ENCODE measurements around the gene NPAS3.

DNA sequence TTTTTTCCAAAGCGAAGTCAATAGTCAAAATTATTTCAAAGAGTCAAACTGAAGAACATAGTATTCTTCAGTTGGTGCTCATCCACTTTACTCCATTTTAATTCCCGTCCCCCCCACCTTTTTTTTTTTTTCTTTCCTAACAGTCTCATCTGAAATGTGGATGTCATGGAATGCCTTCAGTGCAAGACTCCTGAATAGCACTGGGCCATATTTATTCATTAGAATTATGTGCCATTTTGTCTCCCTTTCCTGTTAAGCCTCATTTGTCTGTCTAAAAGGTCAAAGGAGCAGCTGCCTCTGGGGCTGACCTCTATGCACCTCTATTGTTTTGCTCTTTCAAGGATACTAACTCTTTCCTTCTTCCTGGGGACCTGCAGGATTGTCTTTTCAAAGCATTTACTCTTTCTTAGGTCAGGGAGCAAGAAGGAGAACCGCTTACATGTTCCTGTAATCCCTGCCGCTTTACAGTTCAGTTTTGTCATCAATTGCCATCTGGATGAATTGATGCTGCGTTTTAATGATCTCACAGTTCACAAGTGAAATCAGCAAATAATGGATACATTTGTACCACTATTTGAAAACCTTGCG lies 310.6 kb downstream of the NPAS3 start:
- TF ChIP-seq, protein P1, sequence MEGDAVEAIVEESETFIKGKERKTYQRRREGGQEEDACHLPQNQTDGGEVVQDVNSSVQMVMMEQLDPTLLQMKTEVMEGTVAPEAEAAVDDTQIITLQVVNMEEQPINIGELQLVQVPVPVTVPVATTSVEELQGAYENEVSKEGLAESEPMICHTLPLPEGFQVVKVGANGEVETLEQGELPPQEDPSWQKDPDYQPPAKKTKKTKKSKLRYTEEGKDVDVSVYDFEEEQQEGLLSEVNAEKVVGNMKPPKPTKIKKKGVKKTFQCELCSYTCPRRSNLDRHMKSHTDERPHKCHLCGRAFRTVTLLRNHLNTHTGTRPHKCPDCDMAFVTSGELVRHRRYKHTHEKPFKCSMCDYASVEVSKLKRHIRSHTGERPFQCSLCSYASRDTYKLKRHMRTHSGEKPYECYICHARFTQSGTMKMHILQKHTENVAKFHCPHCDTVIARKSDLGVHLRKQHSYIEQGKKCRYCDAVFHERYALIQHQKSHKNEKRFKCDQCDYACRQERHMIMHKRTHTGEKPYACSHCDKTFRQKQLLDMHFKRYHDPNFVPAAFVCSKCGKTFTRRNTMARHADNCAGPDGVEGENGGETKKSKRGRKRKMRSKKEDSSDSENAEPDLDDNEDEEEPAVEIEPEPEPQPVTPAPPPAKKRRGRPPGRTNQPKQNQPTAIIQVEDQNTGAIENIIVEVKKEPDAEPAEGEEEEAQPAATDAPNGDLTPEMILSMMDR (IDR thresholded peaks at IDR 0.05), result no peak
- no peak for TF ChIP-seq ZFX (IDR thresholded peaks at IDR 0.05; ENCODE audit: borderline replicate concordance)

All from 22Rv1 (cell line).